ENCODE measurements around the gene MNAT1. TPM values are rescaled to one million over a fixed set of nuclear protein-coding genes. Genes with fewer than 3 reads are reported as not detected.

MNAT1 gene
- total and polyA plus RNA-seq, 2 experiments from 2014 or later = 51.6 to 85.0 TPM

- TF ChIP-seq REST (IDR thresholded peaks at IDR 0.05; ENCODE audit: unreplicated experiment) (no peak), EZH2 (IDR thresholded peaks at IDR 0.05; ENCODE audit: low read depth, unreplicated experiment) (no peak), NANOG (IDR thresholded peaks at IDR 0.05; ENCODE audit: borderline replicate concordance) (no peak), JUNB (IDR thresholded peaks at IDR 0.05; ENCODE audit: unreplicated experiment) (no peak), CTCF (conservative IDR thresholded peaks at IDR 0.05; ENCODE audit: low read depth in 2 of 2) (no peak), ZNF114 (CRISPR knock-in tag; IDR thresholded peaks at IDR 0.05) (no peak)
These were observed 211.4 kb downstream of the MNAT1 start (continued) for GRCh38 chr14:60945984-60946383.

- Histone ChIP-seq H3K9me2 (ENCODE audit: insufficient read depth) (no peaks in the 10 kb centered on the region), H3F3A (replicated peaks; ENCODE audit: low read depth) (no peaks in the 10 kb centered on the region), H3K36me3 (ENCODE audit: insufficient read depth) (no peaks in the 10 kb centered on the region), H3K4me3 (no peak overlapping the region), H3K4me2 (no peak overlapping the region), H4K20me1 (replicated peaks; ENCODE audit: insufficient read depth) (no peaks in the 10 kb centered on the region; the same call in 1 of the 2 replicates), H3K27ac (ENCODE audit: low read depth) (no peak overlapping the region), H3K79me2 (replicated peaks; ENCODE audit: insufficient read depth) (no peaks in the 10 kb centered on the region), H3K4me1 (ENCODE audit: insufficient read depth) (peaks cover 7% of the 10 kb centered on the region; the same call in 1 of the 2 replicates), H2AFZ (no peak overlapping the region), H3K27me3 (ENCODE audit: insufficient read depth) (no peaks in the 10 kb centered on the region)
- Mint-ChIP-seq H3K27me3 (ENCODE audit: insufficient read depth, low read depth, poor library complexity) (no peaks in the 10 kb centered on the region), H3K4me3 (no peak overlapping the region), H3K27ac (no peak overlapping the region), H3K36me3 (ENCODE audit: low read depth) (no peaks in the 10 kb centered on the region), H3K4me1 (peaks cover 21% of the 10 kb centered on the region; the same call in 2 of the 3 replicates), H3K9me3 (no peaks in the 10 kb centered on the region)
- ATAC-seq (no peak), DNase-seq (ENCODE audit: low spot score) (no peak)
- no peak for TF ChIP-seq ZNF462 (CRISPR knock-in tag; IDR thresholded peaks at IDR 0.05)
- TF ChIP-seq JUNB (IDR thresholded peaks at IDR 0.05; ENCODE audit: unreplicated experiment) = no peak
- no peak for TF ChIP-seq NANOG (IDR thresholded peaks at IDR 0.05; ENCODE audit: borderline replicate concordance)
- no peak for TF ChIP-seq EZH2phosphoT487 (IDR thresholded peaks at IDR 0.05; ENCODE audit: unreplicated experiment)
- TF ChIP-seq POLR2AphosphoS5 (IDR thresholded peaks at IDR 0.05; ENCODE audit: low read depth) = no peak
- TF ChIP-seq EZH2 (IDR thresholded peaks at IDR 0.05; ENCODE audit: low read depth, unreplicated experiment) = no peak
- no peak for TF ChIP-seq ZNF114 (CRISPR knock-in tag; IDR thresholded peaks at IDR 0.05)
- TF ChIP-seq STAT1 (IDR thresholded peaks at IDR 0.05; ENCODE audit: unreplicated experiment) = no peak
- TF ChIP-seq CTCF (conservative IDR thresholded peaks at IDR 0.05; ENCODE audit: low read depth in 2 of 2) = no peak
- TF ChIP-seq CREB1 (CRISPR knock-in tag; IDR thresholded peaks at IDR 0.05; ENCODE audit: low read depth) = no peak
These were observed 212.2 kb downstream of the MNAT1 start for GRCh38 chr14:60946773-60947172.
